ENCODE measurements around the gene POP7.
"Not testable (repeated sequence)": the region's sequence is repeated elsewhere in the genome, so short reads cannot be mapped to it uniquely, and the experiment has no call there.

The POP7 gene

GRCh38 chr7:100692578-100692961 lies 13.4 kb upstream of the POP7 start:
- no peak for DNase-seq

- no peak for DNase-seq
Measured at GRCh38 chr7:100693312-100694097, 12.4 kb upstream of the POP7 start.

- peak; percentile 21 for DNase-seq
Measured at GRCh38 chr7:100694098-100694745, 11.7 kb upstream of the POP7 start, which contains the start of gene GIGYF1. GIGYF1 (minus strand) TSS chr7:100694250; CDS start chr7:100688238, 6,012 bp downstream.

GRCh38 chr7:100696123-100696521 lies 9.8 kb upstream of the POP7 start:
- DNase-seq, result no peak

- DNase-seq, result no peak
Measured at GRCh38 chr7:100699018-100699417, 6.9 kb upstream of the POP7 start.

GRCh38 chr7:100701089-100701488 lies 4.8 kb upstream of the POP7 start:
- DNase-seq, result not testable (repeated sequence)

- DNase-seq, result peak; percentile 32
Measured at GRCh38 chr7:100705320-100705752, 585 bp upstream of the POP7 start.

GRCh38 chr7:100706672-100707311 lies 871 bp downstream of the POP7 start:
- DNase-seq, result no peak

GRCh38 chr7:100708395-100708794 lies 2.5 kb downstream of the POP7 start:
- no peak for DNase-seq

- DNase-seq, result no peak
Measured at GRCh38 chr7:100710452-100710851, 4.5 kb downstream of the POP7 start.

- no peak for DNase-seq
Measured at GRCh38 chr7:100711369-100711768, 5.4 kb downstream of the POP7 start.

- DNase-seq, result no peak
Measured at GRCh38 chr7:100714725-100715124, 8.8 kb downstream of the POP7 start.

- DNase-seq, result not testable (repeated sequence)
Measured at GRCh38 chr7:100717073-100717472, 11.2 kb downstream of the POP7 start.

GRCh38 chr7:100719523-100720278 lies 13.8 kb downstream of the POP7 start:
- no peak for DNase-seq

GRCh38 chr7:100720279-100720670 lies 14.4 kb downstream of the POP7 start, which contains the start of gene EPO:
EPO (plus strand) TSS chr7:100720468; CDS start chr7:100720981, 513 bp downstream.
- no peak for DNase-seq

GRCh38 chr7:100720671-100721504 lies 15.0 kb downstream of the POP7 start:
- DNase-seq, result no peak

GRCh38 chr7:100721505-100721812 lies 15.5 kb downstream of the POP7 start:
- no peak for DNase-seq

GRCh38 chr7:100722480-100723212 lies 16.7 kb downstream of the POP7 start:
- no peak for DNase-seq

GRCh38 chr7:100723732-100724275 lies 17.9 kb downstream of the POP7 start:
- no peak for DNase-seq

GRCh38 chr7:100724364-100724763 lies 18.4 kb downstream of the POP7 start:
- not testable (repeated sequence) for DNase-seq

Measured in DMS79 (cell line).